Activated CD8-positive, alpha-beta T cell treated with anti-CD3 and anti-CD28 coated beads for 36 hours (primary cell): Measurements from ENCODE around the gene RELA. TPM values are rescaled to one million over a fixed set of nuclear protein-coding genes. Genes with fewer than 3 reads are reported as not detected.

Source experiments
- ATAC-seq: fragments of 200-7000 bp; cut with Tn5 transposase; one replicate; pipeline ENCODE4 v1.10.0; 2021; ENCODE audit warnings: mild to moderate bottlenecking, moderate library complexity
- CTCF ChIA-PET: fragments of 350-600 bp; sonication (Branson Sonifier 250); formaldehyde crosslinking; loops from one replicate; lab custom pipeline; 2021; ENCODE audit warnings: antibody characterized with exemption; lab: Charles Lee
- POLR2A ChIA-PET: fragments of 350-600 bp; sonication (Branson Sonifier 250); formaldehyde crosslinking; loops from one replicate; lab custom pipeline; 2021; ENCODE audit warnings: antibody characterized with exemption; lab: Charles Lee
- DNase-seq: peaks from one replicate; pipeline ENCODE4 v3.0.0-alpha.2; 2020
- H3K27ac Mint-ChIP-seq: one replicate; pipeline ENCODE4 v1.8.0; 2021; ENCODE audit warnings: mild to moderate bottlenecking, mixed read lengths
- H3K27me3 Mint-ChIP-seq: one replicate; pipeline ENCODE4 v1.8.0; 2021; ENCODE audit warnings: mixed read lengths
- H3K36me3 Mint-ChIP-seq: one replicate; pipeline ENCODE4 v1.8.0; 2021; ENCODE audit warnings: low read depth, mixed read lengths
- H3K4me1 Mint-ChIP-seq: one replicate; pipeline ENCODE4 v1.8.0; 2021; ENCODE audit warnings: low read depth, mixed read lengths
- H3K4me3 Mint-ChIP-seq: one replicate; pipeline ENCODE4 v1.8.0; 2021; ENCODE audit warnings: mild to moderate bottlenecking, moderate library complexity, mixed read lengths
- H3K9me3 Mint-ChIP-seq: one replicate; pipeline ENCODE4 v1.8.0; 2021; ENCODE audit warnings: mixed read lengths
- CTCF ChIP-seq: fragments of 200-600 bp; IDR thresholded peaks from one replicate; pipeline ENCODE4 v1.8.0; 2022; ENCODE audit warnings: antibody characterized with exemption, mild to moderate bottlenecking
- intact Hi-C: fragments of 100-400 bp; cut with micrococcal nuclease; formaldehyde crosslinking; loops from one replicate; pipeline ENCODE4 v1.10.0; 2022
- total RNA-seq, 2 experiments: library from RNA; stranded (reverse); gene quantifications; one replicate each; pipeline ENCODE4 v1.2.3, GENCODE V29; 2021

The RELA gene
- total RNA-seq, 2 experiments from 2014 or later, result 65.6 to 72.5 TPM

- Mint-ChIP-seq H3K4me3 (no peak overlapping the region), H3K9me3 (no peaks in the 10 kb centered on the region), H3K27me3 (no peaks in the 10 kb centered on the region), H3K4me1 (peaks cover 18% of the 10 kb centered on the region), H3K27ac (no peak overlapping the region), H3K36me3 (peaks cover 43% of the 10 kb centered on the region)
- ChIA-PET POLR2A (interaction anchor here (1.0 to 1.5 kb wide), 2 partner anchors 13 to 17 kb away, joined by 3 read pairs; no protein-coding TSS in a partner anchor), CTCF (no interaction called here)
- no peak for DNase-seq
- no peak for ATAC-seq
- no peak for TF ChIP-seq CTCF
- intact Hi-C loops, result no loop called here
These were observed 40.7 kb downstream of the RELA start for GRCh38 chr11:65622011-65622410.

GRCh38 chr11:65621460-65621859, 41.3 kb downstream of the RELA start:
- H3K27me3 Mint-ChIP-seq, result no peaks in the 10 kb centered on the region
- POLR2A ChIA-PET, result interaction anchor here (1.5 kb wide), 1 partner anchor 18 kb away, joined by 3 read pairs; no protein-coding TSS in a partner anchor
- no peaks in the 10 kb centered on the region for H3K9me3 Mint-ChIP-seq
- no peak for TF ChIP-seq CTCF
- no peak overlapping the region for H3K27ac Mint-ChIP-seq
- intact Hi-C loops, result no loop called here
- H3K36me3 Mint-ChIP-seq, result peaks cover 42% of the 10 kb centered on the region
- ATAC-seq, result no peak
- H3K4me3 Mint-ChIP-seq, result no peak overlapping the region
- H3K4me1 Mint-ChIP-seq, result peaks cover 21% of the 10 kb centered on the region
- CTCF ChIA-PET, result no interaction called here
- no peak for DNase-seq

- H3K27ac Mint-ChIP-seq, result no peak overlapping the region
- ATAC-seq, result no peak
- intact Hi-C loops, result no loop called here
- H3K4me3 Mint-ChIP-seq, result no peak overlapping the region
- H3K4me1 Mint-ChIP-seq, result peaks cover 21% of the 10 kb centered on the region
- CTCF ChIA-PET, result no interaction called here
- no peak for TF ChIP-seq CTCF
- DNase-seq, result no peak
- H3K36me3 Mint-ChIP-seq, result peaks cover 38% of the 10 kb centered on the region
- H3K27me3 Mint-ChIP-seq, result no peaks in the 10 kb centered on the region
- H3K9me3 Mint-ChIP-seq, result no peaks in the 10 kb centered on the region
- POLR2A ChIA-PET, result no interaction called here
These were observed 42.0 kb downstream of the RELA start for GRCh38 chr11:65620666-65621065.

- H3K4me1 Mint-ChIP-seq, result peaks cover 21% of the 10 kb centered on the region
- H3K9me3 Mint-ChIP-seq, result no peaks in the 10 kb centered on the region
- peaks cover 38% of the 10 kb centered on the region for H3K36me3 Mint-ChIP-seq
- CTCF ChIA-PET, result interaction anchor here (0.6 kb wide), 1 partner anchor 276 kb away, joined by 3 read pairs; no protein-coding TSS in a partner anchor
- POLR2A ChIA-PET, result interaction anchor here (0.6 to 5.3 kb wide), 5 partner anchors 12 to 139 kb away, joined by 3 to 39 read pairs (median 3); partner anchors contain the start of gene SIPA1
- ATAC-seq, result no peak
- H3K27ac Mint-ChIP-seq, result no peak overlapping the region
- TF ChIP-seq CTCF, result no peak
- no peaks in the 10 kb centered on the region for H3K27me3 Mint-ChIP-seq
- no peak for DNase-seq
- intact Hi-C loops, result no loop called here
- no peak overlapping the region for H3K4me3 Mint-ChIP-seq
These were observed 43.3 kb downstream of the RELA start for GRCh38 chr11:65619281-65619928.

GRCh38 chr11:65618763-65619162, 44.0 kb downstream of the RELA start:
- intact Hi-C loops, result no loop called here
- Mint-ChIP-seq H3K4me3 (no peak overlapping the region), H3K36me3 (peaks cover 35% of the 10 kb centered on the region), H3K4me1 (peaks cover 21% of the 10 kb centered on the region), H3K27ac (no peak overlapping the region), H3K27me3 (no peaks in the 10 kb centered on the region), H3K9me3 (no peaks in the 10 kb centered on the region)
- ATAC-seq, result no peak
- ChIA-PET POLR2A (interaction anchor here (0.7 to 5.3 kb wide), 4 partner anchors 12 to 35 kb away, joined by 3 to 39 read pairs (median 4); partner anchors contain the start of gene SIPA1), CTCF (interaction anchor here (1.4 kb wide), 1 partner anchor 14 kb away, joined by 5 read pairs; no protein-coding TSS in a partner anchor)
- no peak for DNase-seq
- TF ChIP-seq CTCF, result no peak
